Activated naive CD4-positive, alpha-beta T cell treated with anti-CD3 and anti-CD28 coated beads, Interleukin-2, amount 50 U/mL, for 24 hours (primary cell): ENCODE results near the gene SVIL.
A peak's percentile ranks its signal among the peaks of the same experiment; 100 is the strongest.
"Not testable (repeated sequence)": the region's sequence is repeated elsewhere in the genome, so short reads cannot be mapped to it uniquely, and the experiment has no call there.

Experiments
- H3K27ac Mint-ChIP-seq: one replicate; pipeline ENCODE4 v1.8.0; 2021; ENCODE audit warnings: mild to moderate bottlenecking, mixed read lengths
- H3K27me3 Mint-ChIP-seq: one replicate; pipeline ENCODE4 v1.8.0; 2021; ENCODE audit warnings: mixed read lengths
- H3K36me3 Mint-ChIP-seq: one replicate; pipeline ENCODE4 v1.8.0; 2021; ENCODE audit warnings: mixed read lengths
- H3K4me1 Mint-ChIP-seq: one replicate; pipeline ENCODE4 v1.8.0; 2021; ENCODE audit warnings: mixed read lengths
- H3K4me3 Mint-ChIP-seq: one replicate; pipeline ENCODE4 v1.8.0; 2021; ENCODE audit warnings: mild to moderate bottlenecking, mixed read lengths
- H3K9me3 Mint-ChIP-seq: one replicate; pipeline ENCODE4 v1.8.0; 2021; ENCODE audit warnings: mixed read lengths

The SVIL gene

GRCh38 chr10:29618341-29619171 is 16.2 kb downstream of the SVIL start:
- Mint-ChIP-seq H3K4me3 (no peak overlapping the region), H3K9me3 (no peaks in the 10 kb centered on the region), H3K36me3 (peaks cover 2% of the 10 kb centered on the region), H3K27ac (no peak overlapping the region), H3K27me3 (no peaks in the 10 kb centered on the region), H3K4me1 (peaks cover 12% of the 10 kb centered on the region)

GRCh38 chr10:29617880-29618340 is 16.9 kb downstream of the SVIL start:
- no peak overlapping the region for H3K27ac Mint-ChIP-seq
- H3K36me3 Mint-ChIP-seq = peaks cover 2% of the 10 kb centered on the region
- no peaks in the 10 kb centered on the region for H3K9me3 Mint-ChIP-seq
- H3K27me3 Mint-ChIP-seq = no peaks in the 10 kb centered on the region
- H3K4me3 Mint-ChIP-seq = no peak overlapping the region
- peaks cover 12% of the 10 kb centered on the region for H3K4me1 Mint-ChIP-seq

- H3K4me1 Mint-ChIP-seq = peaks cover 12% of the 10 kb centered on the region
- no peaks in the 10 kb centered on the region for H3K9me3 Mint-ChIP-seq
- no peaks in the 10 kb centered on the region for H3K27me3 Mint-ChIP-seq
- no peak overlapping the region for H3K4me3 Mint-ChIP-seq
- peaks cover 2% of the 10 kb centered on the region for H3K36me3 Mint-ChIP-seq
- no peak overlapping the region for H3K27ac Mint-ChIP-seq
These were observed 18.2 kb downstream of the SVIL start for GRCh38 chr10:29616542-29616941.

- Mint-ChIP-seq H3K9me3 (no peaks in the 10 kb centered on the region), H3K4me3 (no peak overlapping the region), H3K4me1 (peaks cover 15% of the 10 kb centered on the region), H3K36me3 (peaks cover 8% of the 10 kb centered on the region), H3K27ac (peak overlapping the region; percentile 30), H3K27me3 (no peaks in the 10 kb centered on the region)
These were observed 19.6 kb downstream of the SVIL start for GRCh38 chr10:29615195-29615594.

GRCh38 chr10:29614289-29614688 is 20.5 kb downstream of the SVIL start:
- H3K4me3 Mint-ChIP-seq, H3K27me3 Mint-ChIP-seq, H3K27ac Mint-ChIP-seq, H3K9me3 Mint-ChIP-seq, H3K36me3 Mint-ChIP-seq: not testable (repeated sequence)
- H3K4me1 Mint-ChIP-seq = peaks cover 11% of the 10 kb centered on the region

GRCh38 chr10:29613791-29614190 is 21.0 kb downstream of the SVIL start:
- no peak overlapping the region for H3K4me3 Mint-ChIP-seq
- peaks cover 14% of the 10 kb centered on the region for H3K36me3 Mint-ChIP-seq
- H3K9me3 Mint-ChIP-seq = no peaks in the 10 kb centered on the region
- no peak overlapping the region for H3K27ac Mint-ChIP-seq
- no peaks in the 10 kb centered on the region for H3K27me3 Mint-ChIP-seq
- peaks cover 11% of the 10 kb centered on the region for H3K4me1 Mint-ChIP-seq

GRCh38 chr10:29613196-29613595 is 21.6 kb downstream of the SVIL start:
- Mint-ChIP-seq H3K4me3 (no peak overlapping the region), H3K27ac (no peak overlapping the region), H3K27me3 (no peaks in the 10 kb centered on the region), H3K36me3 (peaks cover 14% of the 10 kb centered on the region), H3K4me1 (peaks cover 11% of the 10 kb centered on the region), H3K9me3 (no peaks in the 10 kb centered on the region)

- H3K9me3 Mint-ChIP-seq = no peaks in the 10 kb centered on the region
- H3K27ac Mint-ChIP-seq = no peak overlapping the region
- H3K4me3 Mint-ChIP-seq = no peak overlapping the region
- H3K27me3 Mint-ChIP-seq = no peaks in the 10 kb centered on the region
- H3K4me1 Mint-ChIP-seq = peaks cover 11% of the 10 kb centered on the region
- H3K36me3 Mint-ChIP-seq = peaks cover 14% of the 10 kb centered on the region
These were observed 22.1 kb downstream of the SVIL start for GRCh38 chr10:29612657-29613056.

GRCh38 chr10:29611781-29612381 is 22.9 kb downstream of the SVIL start:
- H3K27ac Mint-ChIP-seq = no peak overlapping the region
- no peak overlapping the region for H3K4me3 Mint-ChIP-seq
- H3K27me3 Mint-ChIP-seq = no peaks in the 10 kb centered on the region
- H3K9me3 Mint-ChIP-seq = no peaks in the 10 kb centered on the region
- H3K4me1 Mint-ChIP-seq = peaks cover 8% of the 10 kb centered on the region
- H3K36me3 Mint-ChIP-seq = peaks cover 14% of the 10 kb centered on the region

- peaks cover 14% of the 10 kb centered on the region for H3K36me3 Mint-ChIP-seq
- H3K27ac Mint-ChIP-seq = no peak overlapping the region
- no peaks in the 10 kb centered on the region for H3K9me3 Mint-ChIP-seq
- H3K27me3 Mint-ChIP-seq = no peaks in the 10 kb centered on the region
- peaks cover 6% of the 10 kb centered on the region for H3K4me1 Mint-ChIP-seq
- H3K4me3 Mint-ChIP-seq = no peak overlapping the region
These were observed 23.7 kb downstream of the SVIL start for GRCh38 chr10:29610876-29611647.

- not testable (repeated sequence) for H3K27me3 Mint-ChIP-seq, H3K4me3 Mint-ChIP-seq, H3K4me1 Mint-ChIP-seq, H3K9me3 Mint-ChIP-seq, H3K27ac Mint-ChIP-seq
- H3K36me3 Mint-ChIP-seq = peaks cover 14% of the 10 kb centered on the region
These were observed 24.4 kb downstream of the SVIL start for GRCh38 chr10:29610331-29610730.

GRCh38 chr10:29609696-29610095 is 25.1 kb downstream of the SVIL start:
- Mint-ChIP-seq H3K36me3 (peaks cover 14% of the 10 kb centered on the region), H3K27me3 (no peaks in the 10 kb centered on the region), H3K27ac (no peak overlapping the region), H3K4me1 (peaks cover 6% of the 10 kb centered on the region), H3K9me3 (no peaks in the 10 kb centered on the region), H3K4me3 (no peak overlapping the region)

- no peak overlapping the region for H3K27ac Mint-ChIP-seq
- H3K9me3 Mint-ChIP-seq = no peaks in the 10 kb centered on the region
- peaks cover 14% of the 10 kb centered on the region for H3K36me3 Mint-ChIP-seq
- no peak overlapping the region for H3K4me3 Mint-ChIP-seq
- H3K4me1 Mint-ChIP-seq = peaks cover 6% of the 10 kb centered on the region
- H3K27me3 Mint-ChIP-seq = no peaks in the 10 kb centered on the region
These were observed 26.1 kb downstream of the SVIL start for GRCh38 chr10:29608476-29609301.

- Mint-ChIP-seq H3K4me3 (no peak overlapping the region), H3K36me3 (peaks cover 14% of the 10 kb centered on the region), H3K4me1 (peaks cover 6% of the 10 kb centered on the region), H3K27ac (no peak overlapping the region), H3K9me3 (no peaks in the 10 kb centered on the region), H3K27me3 (no peaks in the 10 kb centered on the region)
These were observed 26.7 kb downstream of the SVIL start for GRCh38 chr10:29608062-29608461.

- no peak overlapping the region for H3K4me3 Mint-ChIP-seq
- no peak overlapping the region for H3K27ac Mint-ChIP-seq
- H3K36me3 Mint-ChIP-seq = peaks cover 14% of the 10 kb centered on the region
- peaks cover 6% of the 10 kb centered on the region for H3K4me1 Mint-ChIP-seq
- H3K27me3 Mint-ChIP-seq = no peaks in the 10 kb centered on the region
- H3K9me3 Mint-ChIP-seq = no peaks in the 10 kb centered on the region
These were observed 27.2 kb downstream of the SVIL start for GRCh38 chr10:29607576-29607975.
